Endothelial cell of umbilical vein (primary cell): ENCODE measurements around the gene CBLN1. TPM values are rescaled to one million over a fixed set of nuclear protein-coding genes. Genes with fewer than 3 reads are reported as not detected.

Experiments used
- BruUV-seq: library from RNA; stranded (reverse); fragments of 400-500 nt; replicated peaks from 2 replicates; lab custom pipeline; 2021; lab: Mats Ljungman, UMichigan
- CTCF ChIA-PET: fragments of 300-600, 350-600 bp; sonication (Branson Sonifier 250); formaldehyde crosslinking; loops from one replicate; lab custom pipeline; 2021; ENCODE audit warnings: antibody characterized with exemption, inconsistent platforms; lab: Charles Lee
- POLR2A ChIA-PET: fragments of 300-600, 350-600 bp; sonication (Branson Sonifier 250); formaldehyde crosslinking; loops from one replicate; lab custom pipeline; 2021; ENCODE audit warnings: antibody characterized with exemption, inconsistent platforms; lab: Charles Lee
- DNase-seq: peaks from one replicate; pipeline ENCODE4 v3.0.0-alpha.2; 2011; ENCODE audit warnings: low read depth, low spot score
- FAIRE-seq: peaks from 2 replicates; lab custom pipeline; 2011; peaks lifted over from hg19 to GRCh38; lab: Jason Lieb, UNC
- H2AFZ ChIP-seq: 2 replicates; pipeline ENCODE4 v1.6.0; 2012; ENCODE audit warnings: low read depth, low read length, control low read depth, inconsistent platforms
- H3K27ac ChIP-seq: 2 replicates; pipeline ENCODE4 v1.5.1; 2011; ENCODE audit warnings: low read depth, mild to moderate bottlenecking, control low read depth, low read length, moderate library complexity; ENCODE audit not compliant: insufficient read depth
- H3K27me3 ChIP-seq, 2 experiments: 2 replicates each; pipeline versions ENCODE4 v1.6.0 to v1.6.1; 2011; ENCODE audit warnings: low read length in 2 of 2, mixed read lengths in 1 of 2; ENCODE audit not compliant: control insufficient read depth in 2 of 2, insufficient read depth in 2 of 2
- H3K36me3 ChIP-seq, 2 experiments: 2 replicates in 1 of 2; 3 replicates in 1 of 2; pipeline ENCODE4 v1.5.1; 2011; ENCODE audit warnings: low read length in 2 of 2, mild to moderate bottlenecking in 1 of 2, moderate library complexity in 1 of 2; ENCODE audit not compliant: control insufficient read depth in 2 of 2, insufficient read depth in 2 of 2; ENCODE audit errors: extremely low read depth in 1 of 2
- H3K4me1 ChIP-seq: 3 replicates; pipeline ENCODE4 v1.5.1; 2011; ENCODE audit warnings: mild to moderate bottlenecking, low read length; ENCODE audit not compliant: control insufficient read depth, insufficient read depth; ENCODE audit errors: extremely low read depth
- H3K4me2 ChIP-seq: 2 replicates; pipeline ENCODE4 v1.6.1; 2011; ENCODE audit warnings: low read length, control low read depth, mixed read lengths; ENCODE audit not compliant: insufficient read depth
- H3K4me3 ChIP-seq, 3 experiments: fragments of 200-600 bp in 1 of 3; sonication (generic), shearing (Covaris generic) in 1 of 3; replicated peaks in 1 of 3; 2 replicates each; pipeline ENCODE4 v1.5.1; 2011 to 2016; ENCODE audit warnings: control low read depth in 3 of 3, low read length in 3 of 3, mild to moderate bottlenecking in 2 of 3, inconsistent platforms in 1 of 3, low read depth in 1 of 3, moderate library complexity in 1 of 3; ENCODE audit not compliant: insufficient read depth in 1 of 3
- H3K79me2 ChIP-seq: 2 replicates; pipeline ENCODE4 v1.6.0; 2012; ENCODE audit warnings: low read length, inconsistent platforms; ENCODE audit not compliant: control insufficient read depth, insufficient read depth
- H3K9ac ChIP-seq: replicated peaks from 2 replicates; pipeline ENCODE3; 2011; ENCODE audit warnings: low read length, control low read depth; ENCODE audit not compliant: insufficient read depth; ENCODE audit errors: extremely low read depth
- H3K9me1 ChIP-seq: replicated peaks from 3 replicates; pipeline ENCODE4 v1.6.0; 2011; ENCODE audit warnings: mild to moderate bottlenecking, low read length; ENCODE audit not compliant: control insufficient read depth, insufficient read depth; ENCODE audit errors: extremely low read depth
- H3K9me3 ChIP-seq: replicated peaks from 2 replicates; pipeline ENCODE4 v1.5.1; 2012; ENCODE audit warnings: low read length, inconsistent platforms; ENCODE audit not compliant: control insufficient read depth, insufficient read depth
- H4K20me1 ChIP-seq: replicated peaks from 2 replicates; pipeline ENCODE3; 2011; ENCODE audit warnings: mild to moderate bottlenecking, low read length; ENCODE audit not compliant: control insufficient read depth, insufficient read depth; ENCODE audit errors: extremely low read depth
- CTCF ChIP-seq, 2 donors: IDR thresholded peaks; 1 replicate in 1 of 2; 2 replicates in 1 of 2; pipeline ENCODE4 v1.5.1; 2011; ENCODE audit warnings: low read length in 2 of 2, mild to moderate bottlenecking in 2 of 2, moderate library complexity in 2 of 2, control low read depth in 1 of 2, inconsistent platforms in 1 of 2, low read depth in 1 of 2; ENCODE audit not compliant: insufficient read depth in 1 of 2; ENCODE audit errors: extremely low read depth in 1 of 2
- EZH2 ChIP-seq: IDR thresholded peaks from 2 replicates; pipeline ENCODE4 v1.6.1; 2012; ENCODE audit warnings: borderline replicate concordance, low read depth, mild to moderate bottlenecking, moderate library complexity, low read length, inconsistent platforms; ENCODE audit not compliant: severe bottlenecking
- FOS ChIP-seq: IDR thresholded peaks from 2 replicates; pipeline ENCODE4 v1.6.1; 2011; ENCODE audit warnings: mild to moderate bottlenecking, low read length, moderate library complexity, borderline replicate concordance; ENCODE audit not compliant: insufficient read depth
- GATA2 ChIP-seq: IDR thresholded peaks from 2 replicates; pipeline ENCODE4 v1.7.0; 2011; ENCODE audit warnings: low read depth, mild to moderate bottlenecking, moderate library complexity, mixed read lengths, low read length; ENCODE audit not compliant: insufficient read length, insufficient read depth
- JUN ChIP-seq: IDR thresholded peaks from 2 replicates; pipeline ENCODE4 v1.6.1; 2011; ENCODE audit warnings: borderline replicate concordance, low read depth; ENCODE audit not compliant: insufficient read length, insufficient read depth
- MAX ChIP-seq: IDR thresholded peaks from 2 replicates; pipeline ENCODE4 v1.6.1; 2011; ENCODE audit not compliant: insufficient read depth, insufficient read length
- MYC ChIP-seq: IDR thresholded peaks from one replicate; pipeline ENCODE4 v1.6.1; 2011; ENCODE audit warnings: mild to moderate bottlenecking, low read depth, low read length
- POLR2A ChIP-seq: IDR thresholded peaks from 2 replicates; pipeline ENCODE4 v1.6.1; 2012; ENCODE audit warnings: low read depth, mild to moderate bottlenecking, control low read depth, low read length
- POLR2AphosphoS5 ChIP-seq: IDR thresholded peaks from 2 replicates; pipeline ENCODE4 v1.6.1; 2012; ENCODE audit warnings: low read depth, mild to moderate bottlenecking, control low read depth, low read length, moderate library complexity; ENCODE audit not compliant: insufficient read depth
- dilution Hi-C: fragments of 300-500 bp; cut with MboI; formaldehyde crosslinking; loops from one replicate; pipeline ENCODE4 v1.15.0; 2019; ENCODE audit warnings: low sequenced_read_pairs; ENCODE audit not compliant: extremely low pct_ligation_motif_present
- intact Hi-C: fragments of 100-400 bp; cut with micrococcal nuclease; formaldehyde crosslinking; loops from one replicate; pipeline ENCODE4 v1.10.0; 2022
- polyA plus RNA-seq, 4 experiments: library from polyadenylated mRNA; depleted of rRNA in 3 of 4; stranded (reverse) in 3 of 4; unstranded in 1 of 4; fragments of >200 nt; gene quantifications; 2 replicates each; pipeline versions ENCODE4 v1.2.1 to v1.2.3, GENCODE V29; 2011 to 2012; ENCODE audit warnings: missing spikeins in 1 of 4
- total RNA-seq: library from RNA; stranded (reverse); gene quantifications from 2 replicates; pipeline ENCODE4 v1.2.3, GENCODE V29; 2021

Gene CBLN1
- total and polyA plus RNA-seq, 2 donors (not counting 3 experiments of a cell fraction or from before 2014, with no cell fraction given), result not detected

- Histone ChIP-seq H3K4me3 (no peak overlapping the region), H3K4me2 (no peak overlapping the region), H3K9me1 (no peaks in the 10 kb centered on the region), H3K36me3 (no peaks in the 10 kb centered on the region), H3K27ac (no peak overlapping the region), H3K9ac (no peak overlapping the region), H3K79me2 (no peaks in the 10 kb centered on the region), H4K20me1 (no peaks in the 10 kb centered on the region), H3K9me3 (no peaks in the 10 kb centered on the region), H3K4me1 (no peaks in the 10 kb centered on the region), H3K27me3 (peaks cover 57 to 60% of the 10 kb centered on the region in 2 experiments), H2AFZ (no peak overlapping the region)
- ChIA-PET POLR2A (no interaction called here), CTCF (no interaction called here)
- FAIRE-seq (no peak), DNase-seq (no peak)
- TF ChIP-seq POLR2AphosphoS5 (no peak), MAX (no peak), MYC (no peak), FOS (no peak), POLR2A (no peak), JUN (no peak), CTCF (IDR thresholded peaks at IDR 0.05; ENCODE audit: extremely low read depth in 1 of 2, insufficient read depth in 1 of 2, low read depth in 1 of 2, low read length in 2 of 2) (no peak), EZH2 (no peak), GATA2 (no peak)
- BruUV-seq, result no TSS peak
- dilution Hi-C loops, result no loop called here
- intact Hi-C loops, result no loop called here
Observed at GRCh38 chr16:49276646-49277385, 4.8 kb downstream of the CBLN1 start.
